GM18870 (cell line): Measurements from ENCODE around the gene GNPTAB.
"Not testable (repeated sequence)": the region's sequence is repeated elsewhere in the genome, so short reads cannot be mapped to it uniquely, and the experiment has no call there.

Experiments
- ATAC-seq: cut with Tn5 transposase; IDR thresholded peaks from one replicate; pipeline ENCODE4 v1.9.1; 2021; ENCODE audit warnings: moderate library complexity; ENCODE audit not compliant: unreplicated experiment

GNPTAB gene

GRCh38 chr12:101830367-101831325 lies at the start of gene GNPTAB:
Gene GNPTAB (minus strand): TSS chr12:101830959. CDS start chr12:101830675, 284 bp downstream.
- ATAC-seq: peak; percentile 84

- peak; percentile 18 for ATAC-seq
Observed at GRCh38 chr12:101878243-101878821, 47.6 kb upstream of the GNPTAB start.

GRCh38 chr12:101877806-101878242 lies 47.1 kb upstream of the GNPTAB start:
- ATAC-seq: peak; percentile 9

- peak; percentile 62 for ATAC-seq
Observed at GRCh38 chr12:101876861-101877805, 46.4 kb upstream of the GNPTAB start, which contains the start of gene DRAM1. Gene DRAM1 (plus strand): TSS chr12:101877580. CDS start chr12:101877790, 210 bp downstream.

GRCh38 chr12:101876322-101876860 lies 45.6 kb upstream of the GNPTAB start:
- ATAC-seq: no peak

GRCh38 chr12:101875162-101875561 lies 44.4 kb upstream of the GNPTAB start:
- no peak for ATAC-seq

- ATAC-seq: no peak
Observed at GRCh38 chr12:101870925-101871324, 40.2 kb upstream of the GNPTAB start.

GRCh38 chr12:101867619-101868018 lies 36.9 kb upstream of the GNPTAB start:
- ATAC-seq: not testable (repeated sequence)

GRCh38 chr12:101866615-101867373 lies 36.0 kb upstream of the GNPTAB start:
- no peak for ATAC-seq

GRCh38 chr12:101863981-101864380 lies 33.2 kb upstream of the GNPTAB start:
- ATAC-seq: no peak

GRCh38 chr12:101862245-101862644 lies 31.5 kb upstream of the GNPTAB start:
- ATAC-seq: no peak

- ATAC-seq: not testable (repeated sequence)
Observed at GRCh38 chr12:101861688-101862087, 30.9 kb upstream of the GNPTAB start.

GRCh38 chr12:101859664-101860607 lies 29.2 kb upstream of the GNPTAB start:
- peak; percentile 52 for ATAC-seq

- no peak for ATAC-seq
Observed at GRCh38 chr12:101858361-101858760, 27.6 kb upstream of the GNPTAB start.

GRCh38 chr12:101857043-101857558 lies 26.3 kb upstream of the GNPTAB start:
- ATAC-seq: no peak

GRCh38 chr12:101856614-101857013 lies 25.9 kb upstream of the GNPTAB start:
- not testable (repeated sequence) for ATAC-seq

GRCh38 chr12:101855976-101856375 lies 25.2 kb upstream of the GNPTAB start:
- ATAC-seq: no peak

- ATAC-seq: no peak
Observed at GRCh38 chr12:101855364-101855884, 24.7 kb upstream of the GNPTAB start.
